HCT116 (cell line): ENCODE measurements around the gene LDAF1. TPM values are rescaled to one million over a fixed set of nuclear protein-coding genes. Genes with fewer than 3 reads are reported as not detected.

Experiments used
- ATAC-seq: fragments of 200-7000 bp; cut with Tn5 transposase; 2 replicates; pipeline ENCODE4 v1.9.1; 2020; ENCODE audit warnings: mild to moderate bottlenecking, moderate library complexity
- BruUV-seq: library from RNA; stranded (reverse); fragments of 400-500 nt; replicated peaks from 2 replicates; lab custom pipeline; 2021; lab: Mats Ljungman, UMichigan
- CTCF ChIA-PET: fragments of 300-600 bp; sonication (Branson Sonifier 250); formaldehyde crosslinking; loops from one replicate; lab custom pipeline; 2021; ENCODE audit warnings: antibody characterized with exemption; lab: Charles Lee
- POLR2A ChIA-PET: fragments of 300-600, 350-600 bp; sonication (Branson Sonifier 250); formaldehyde crosslinking; loops from one replicate; lab custom pipeline; 2021; ENCODE audit warnings: antibody characterized with exemption; lab: Charles Lee
- RAD21 ChIA-PET, 2 experiments: fragments of 300-600 bp; sonication (Branson Sonifier 250); formaldehyde crosslinking; loops; one replicate each; lab custom pipeline; 2023; ENCODE audit warnings: low total read pairs in 2 of 2; ENCODE audit not compliant: uncharacterized antibody in 2 of 2, unreplicated experiment in 2 of 2, low non-redundant PET in 1 of 2; lab: Charles Lee
- DNase-seq: peaks from one replicate; pipeline ENCODE4 v3.0.0-alpha.2; 2010; ENCODE audit warnings: low read depth, low spot score
- H2AFZ ChIP-seq: fragments of 200-600 bp; shearing (Covaris generic), sonication (generic); 2 replicates; pipeline ENCODE4 v1.6.1; 2017; ENCODE audit warnings: low read depth, mixed run types, mixed read lengths, antibody characterized with exemption, low read length; ENCODE audit not compliant: poor library complexity, severe bottlenecking
- H3K27ac ChIP-seq: 2 replicates; pipeline ENCODE4 v1.5.1; 2012; ENCODE audit warnings: low read depth, low read length
- H3K27me3 ChIP-seq: fragments of 200-600 bp; sonication (generic); 2 replicates; pipeline ENCODE4 v1.6.1; 2016; ENCODE audit warnings: mixed run types, low read length, mixed read lengths; ENCODE audit not compliant: insufficient read depth
- H3K36me3 ChIP-seq, 2 experiments: fragments of 200-500 bp in 1 of 2; fragments of 200-600 bp in 1 of 2; sonication (Bioruptor generic) in 1 of 2; sonication (generic) in 1 of 2; 2 replicates each; pipeline versions ENCODE4 v1.5.1 to v1.6.1; 2014 to 2016; ENCODE audit warnings: low read length in 2 of 2, inconsistent platforms in 1 of 2, mixed read lengths in 1 of 2, mixed run types in 1 of 2; ENCODE audit not compliant: insufficient read depth in 2 of 2, control insufficient read depth in 1 of 2
- H3K4me1 ChIP-seq, 2 experiments: fragments of 200-600 bp in 1 of 2; sonication (generic) in 1 of 2; 2 replicates each; pipeline versions ENCODE4 v1.5.1 to v1.6.1; 2012 to 2017; ENCODE audit warnings: low read length in 2 of 2, inconsistent platforms in 1 of 2, mild to moderate bottlenecking in 1 of 2, mixed read lengths in 1 of 2, mixed run types in 1 of 2, moderate library complexity in 1 of 2; ENCODE audit not compliant: insufficient read depth in 2 of 2, control insufficient read depth in 1 of 2
- H3K4me2 ChIP-seq: fragments of 200-600 bp; sonication (generic); 2 replicates; pipeline ENCODE4 v1.6.1; 2017; ENCODE audit warnings: mixed run types, low read length, mixed read lengths
- H3K4me3 ChIP-seq, 2 experiments: fragments of 200-600 bp in 1 of 2; sonication (generic) in 1 of 2; replicated peaks in 1 of 2; 2 replicates each; pipeline ENCODE4 v1.5.1; 2011 to 2016; ENCODE audit warnings: low read length in 2 of 2, control low read depth in 1 of 2, low read depth in 1 of 2, mild to moderate bottlenecking in 1 of 2, mixed read lengths in 1 of 2, mixed run types in 1 of 2
- H3K79me2 ChIP-seq: fragments of 200-600 bp; sonication (generic); 2 replicates; pipeline ENCODE4 v1.6.1; 2017; ENCODE audit warnings: mild to moderate bottlenecking, mixed run types, low read length, moderate library complexity, mixed read lengths; ENCODE audit not compliant: insufficient read depth
- H3K9ac ChIP-seq: fragments of 200-600 bp; sonication (generic); 2 replicates; pipeline ENCODE4 v1.6.1; 2016; ENCODE audit warnings: low read length, mixed read lengths
- H3K9me2 ChIP-seq: fragments of 200-600 bp; sonication (generic), shearing (Covaris generic); 2 replicates; pipeline ENCODE4 v1.6.1; 2017; ENCODE audit warnings: mixed run types, mild to moderate bottlenecking, moderate library complexity; ENCODE audit not compliant: insufficient read depth
- H3K9me3 ChIP-seq, 2 experiments: fragments of 200-500 bp in 1 of 2; fragments of 200-600 bp in 1 of 2; sonication (Bioruptor generic) in 1 of 2; sonication (generic) in 1 of 2; 2 replicates each; pipeline ENCODE4 v1.6.1; 2014 to 2017; ENCODE audit warnings: low read length in 2 of 2, mixed read lengths in 2 of 2, inconsistent platforms in 1 of 2, low read depth in 1 of 2, mild to moderate bottlenecking in 1 of 2, mixed run types in 1 of 2, moderate library complexity in 1 of 2; ENCODE audit not compliant: control insufficient read depth in 1 of 2, insufficient read depth in 1 of 2
- H4K20me1 ChIP-seq: fragments of 200-600 bp; sonication (generic), shearing (Covaris generic); 2 replicates; pipeline ENCODE4 v1.6.1; 2017; ENCODE audit warnings: mixed run types, mild to moderate bottlenecking, moderate library complexity; ENCODE audit not compliant: insufficient read depth
- CEBPB ChIP-seq: IDR thresholded peaks from 2 replicates; pipeline ENCODE4 v1.6.1; 2012; ENCODE audit warnings: low read depth
- FOSL1 ChIP-seq: IDR thresholded peaks from 2 replicates; pipeline ENCODE4 v1.6.1; 2012; ENCODE audit warnings: low read depth
- POLR2AphosphoS5 ChIP-seq: IDR thresholded peaks from 2 replicates; pipeline ENCODE4 v1.6.1; 2011; ENCODE audit warnings: mild to moderate bottlenecking, low read depth, low read length, moderate library complexity
- REST ChIP-seq: IDR thresholded peaks from 2 replicates; pipeline ENCODE4 v1.6.1; 2012; ENCODE audit warnings: low read depth
- TCF7L2 ChIP-seq: IDR thresholded peaks from 2 replicates; pipeline ENCODE4 v1.7.0; 2011; ENCODE audit warnings: borderline replicate concordance, inconsistent platforms; ENCODE audit not compliant: insufficient read depth, insufficient read length; ENCODE audit errors: extremely low read depth
- ZNF274 ChIP-seq: fragments of 200-500 bp; sonication (Bioruptor generic); IDR thresholded peaks from 2 replicates; pipeline ENCODE4 v1.6.1; 2014; ENCODE audit warnings: mild to moderate bottlenecking, low read depth, low read length, inconsistent platforms
- intact Hi-C: fragments of 100-400 bp; cut with micrococcal nuclease; formaldehyde crosslinking; loops from 2 replicates; pipeline ENCODE4 v1.10.0; 2022
- total RNA-seq: library from RNA; stranded (reverse); gene quantifications from one replicate; pipeline ENCODE4 v1.2.1, GENCODE V29; 2021; ENCODE audit not compliant: unreplicated experiment
- TF ChIP-seq, protein P1 (sequence below): IDR thresholded peaks from 2 replicates; pipeline ENCODE4 v1.6.1; 2011; ENCODE audit warnings: mild to moderate bottlenecking, low read length, moderate library complexity; ENCODE audit not compliant: insufficient replicate concordance; ENCODE audit errors: extremely low read depth

The LDAF1 gene
- total RNA-seq, 1 experiment from 2014 or later, result 30.0 TPM

DNA sequence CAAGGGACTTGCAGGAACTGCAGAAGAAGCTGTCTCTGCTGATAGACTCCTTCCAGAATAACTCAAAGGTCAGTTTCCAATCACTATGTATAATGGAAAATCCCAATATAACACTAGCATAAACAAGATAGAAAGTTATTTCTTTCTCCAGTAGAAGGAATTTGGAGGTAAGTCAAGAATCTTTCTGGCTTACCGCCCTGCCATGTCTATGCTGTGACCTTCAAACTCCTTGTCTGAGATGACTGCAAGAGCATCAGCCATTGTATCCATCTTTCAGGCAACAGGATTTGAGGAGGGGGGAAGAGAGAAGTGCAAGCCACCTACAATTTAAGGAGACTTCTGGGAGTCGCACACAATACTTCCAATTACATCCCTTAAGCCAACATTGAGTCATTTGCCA is 2.7 kb downstream of the LDAF1 start:
- Histone ChIP-seq H3K36me3 (peaks cover 16 to 19% of the 10 kb centered on the region in 2 experiments), H3K9me3 (no peaks in the 10 kb centered on the region), H3K27ac (no peak overlapping the region), H3K27me3 (no peaks in the 10 kb centered on the region), H3K4me2 (no peak overlapping the region), H3K4me1 (peaks cover 15 to 27% of the 10 kb centered on the region in 2 experiments), H3K9me2 (no peaks in the 10 kb centered on the region), H3K9ac (no peak overlapping the region)
- no peak for ATAC-seq
- DNase-seq, result no peak
- RAD21 ChIA-PET, result no interaction called here
- TF ChIP-seq POLR2AphosphoS5 (no peak), TCF7L2 (no peak), FOSL1 (no peak), CEBPB (no peak), ZNF274 (no peak)
- TF ChIP-seq, all 23 proteins: peak for 0
- H4K20me1 ChIP-seq, result no peaks in the 10 kb centered on the region
- H2AFZ ChIP-seq, result no peak overlapping the region
- H3K4me3 ChIP-seq, result no peak overlapping the region
- ChIA-PET CTCF (interaction anchor here (4.9 kb wide), 1 partner anchor 140 kb away, joined by 60 read pairs; no protein-coding TSS in a partner anchor), POLR2A (no interaction called here)
- no TSS peak for BruUV-seq
- intact Hi-C loops, result no loop called here
- peaks cover 10% of the 10 kb centered on the region; the same call in 1 of the 2 replicates for H3K79me2 ChIP-seq

DNA sequence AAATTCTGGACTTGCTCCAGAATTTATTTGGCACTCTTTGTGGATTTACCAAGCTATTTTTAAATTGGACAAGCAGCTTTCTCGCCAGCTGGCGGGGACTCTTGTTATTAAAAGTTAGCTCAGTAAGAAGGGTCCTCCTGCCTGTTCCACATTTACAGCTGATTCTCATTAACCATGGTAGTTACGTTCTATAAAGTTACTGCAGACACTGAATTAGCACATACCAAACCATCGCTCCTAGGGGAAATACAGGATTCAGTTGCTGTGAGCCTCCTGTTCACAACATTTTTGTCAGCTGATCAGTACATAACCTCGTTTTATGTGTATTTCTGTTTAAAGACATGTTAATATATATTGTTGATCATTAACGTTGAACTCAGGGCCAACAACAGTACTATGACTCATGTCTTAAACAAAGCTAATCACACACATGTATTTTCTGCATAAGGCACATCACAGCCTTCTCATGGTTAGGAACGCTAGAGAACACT is 4.2 kb downstream of the LDAF1 start:
- POLR2A ChIA-PET, result no interaction called here

More for the DNA sequence above, 4.2 kb downstream of the LDAF1 start:
- BruUV-seq, result no TSS peak
- TF ChIP-seq REST (no peak), POLR2AphosphoS5 (no peak)
- TF ChIP-seq, protein P1, sequence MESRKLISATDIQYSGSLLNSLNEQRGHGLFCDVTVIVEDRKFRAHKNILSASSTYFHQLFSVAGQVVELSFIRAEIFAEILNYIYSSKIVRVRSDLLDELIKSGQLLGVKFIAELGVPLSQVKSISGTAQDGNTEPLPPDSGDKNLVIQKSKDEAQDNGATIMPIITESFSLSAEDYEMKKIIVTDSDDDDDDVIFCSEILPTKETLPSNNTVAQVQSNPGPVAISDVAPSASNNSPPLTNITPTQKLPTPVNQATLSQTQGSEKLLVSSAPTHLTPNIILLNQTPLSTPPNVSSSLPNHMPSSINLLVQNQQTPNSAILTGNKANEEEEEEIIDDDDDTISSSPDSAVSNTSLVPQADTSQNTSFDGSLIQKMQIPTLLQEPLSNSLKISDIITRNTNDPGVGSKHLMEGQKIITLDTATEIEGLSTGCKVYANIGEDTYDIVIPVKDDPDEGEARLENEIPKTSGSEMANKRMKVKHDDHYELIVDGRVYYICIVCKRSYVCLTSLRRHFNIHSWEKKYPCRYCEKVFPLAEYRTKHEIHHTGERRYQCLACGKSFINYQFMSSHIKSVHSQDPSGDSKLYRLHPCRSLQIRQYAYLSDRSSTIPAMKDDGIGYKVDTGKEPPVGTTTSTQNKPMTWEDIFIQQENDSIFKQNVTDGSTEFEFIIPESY, result no peak
- TF ChIP-seq, all 23 proteins: peak for 0
- Histone ChIP-seq H4K20me1 (no peaks in the 10 kb centered on the region), H3K27ac (no peak overlapping the region), H2AFZ (no peak overlapping the region), H3K9me2 (no peaks in the 10 kb centered on the region), H3K4me1 (peaks cover 10 to 24% of the 10 kb centered on the region in 2 experiments), H3K4me3 (no peak overlapping the region), H3K27me3 (no peaks in the 10 kb centered on the region), H3K36me3 (peaks cover 19 to 21% of the 10 kb centered on the region in 2 experiments), H3K9me3 (no peaks in the 10 kb centered on the region), H3K9ac (no peak overlapping the region), H3K4me2 (no peak overlapping the region), H3K79me2 (peaks cover 10% of the 10 kb centered on the region; the same call in 1 of the 2 replicates)
- ATAC-seq (no peak), DNase-seq (no peak)
- RAD21 ChIA-PET, result no interaction called here
- CTCF ChIA-PET, result interaction anchor here (0.6 to 1.4 kb wide), 2 partner anchors 14 to 26 kb away, joined by 3 to 4 read pairs; no protein-coding TSS in a partner anchor
- intact Hi-C loops, result no loop called here
